GM19397 (cell line): ENCODE measurements around the gene TASP1.
"Not testable (repeated sequence)": the region's sequence is repeated elsewhere in the genome, so short reads cannot be mapped to it uniquely, and the experiment has no call there.

Experiments used
- ATAC-seq: cut with Tn5 transposase; IDR thresholded peaks from one replicate; pipeline ENCODE4 v1.9.1; 2021; ENCODE audit warnings: mild to moderate bottlenecking, moderate library complexity; ENCODE audit not compliant: unreplicated experiment

Gene TASP1, protein sequence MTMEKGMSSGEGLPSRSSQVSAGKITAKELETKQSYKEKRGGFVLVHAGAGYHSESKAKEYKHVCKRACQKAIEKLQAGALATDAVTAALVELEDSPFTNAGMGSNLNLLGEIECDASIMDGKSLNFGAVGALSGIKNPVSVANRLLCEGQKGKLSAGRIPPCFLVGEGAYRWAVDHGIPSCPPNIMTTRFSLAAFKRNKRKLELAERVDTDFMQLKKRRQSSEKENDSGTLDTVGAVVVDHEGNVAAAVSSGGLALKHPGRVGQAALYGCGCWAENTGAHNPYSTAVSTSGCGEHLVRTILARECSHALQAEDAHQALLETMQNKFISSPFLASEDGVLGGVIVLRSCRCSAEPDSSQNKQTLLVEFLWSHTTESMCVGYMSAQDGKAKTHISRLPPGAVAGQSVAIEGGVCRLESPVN

DNA sequence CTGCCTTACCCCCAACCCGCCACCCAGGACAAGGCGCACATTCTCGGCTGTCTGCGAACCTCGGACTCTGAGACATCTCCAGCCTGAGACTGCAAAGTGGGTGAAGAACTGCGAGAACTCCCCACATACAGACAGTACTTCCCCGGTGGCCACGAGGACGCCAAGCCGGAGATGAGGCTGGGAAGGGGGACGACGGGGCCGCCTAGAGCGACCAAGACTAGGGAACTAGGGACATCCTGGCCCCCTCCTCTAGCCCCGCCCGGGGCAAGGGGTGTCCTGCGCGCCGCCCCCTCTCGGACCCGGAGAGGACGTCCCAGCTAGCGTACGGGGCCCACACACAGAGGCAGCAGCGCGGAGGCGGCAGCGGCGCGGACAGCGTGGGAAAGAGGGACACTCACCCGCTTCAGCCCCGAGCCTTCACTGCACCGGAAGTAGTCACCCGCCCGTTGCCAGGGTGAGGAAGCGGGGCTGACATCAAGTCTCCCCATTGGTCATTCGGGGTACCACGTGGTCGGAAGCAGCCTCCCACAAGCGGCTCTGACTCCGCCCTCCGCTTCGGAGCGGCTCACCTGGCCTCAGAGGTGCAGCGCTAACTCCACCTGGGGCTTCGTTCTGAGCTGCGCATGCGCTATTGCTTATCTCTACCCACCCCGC, at the start of gene TASP1:
Gene TASP1 (minus strand): TSS at position 437 of the 654 bp plus-strand sequence. CDS start 8,854 bp downstream, outside the sequence.
- peak; percentile 100 for ATAC-seq

DNA sequence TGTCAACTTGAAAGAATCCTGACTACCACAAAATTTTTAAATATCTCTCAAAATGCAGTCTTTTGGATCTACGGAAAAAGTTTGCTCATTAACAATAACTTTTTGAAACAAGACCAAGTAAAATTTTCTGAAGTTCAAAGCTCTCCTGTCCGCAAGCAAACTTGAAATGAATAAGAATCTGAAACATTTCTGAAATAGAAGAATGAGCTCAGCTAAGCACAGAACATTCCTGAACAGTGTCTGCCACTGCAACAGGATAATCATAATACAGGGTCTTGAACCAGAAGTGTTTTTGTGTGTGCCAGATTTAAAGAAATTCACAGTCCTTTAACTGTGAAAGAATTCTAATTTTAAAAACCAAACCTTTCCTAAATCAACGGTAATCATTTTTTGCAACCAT, 49.1 kb upstream of the TASP1 start:
- no peak for ATAC-seq

DNA sequence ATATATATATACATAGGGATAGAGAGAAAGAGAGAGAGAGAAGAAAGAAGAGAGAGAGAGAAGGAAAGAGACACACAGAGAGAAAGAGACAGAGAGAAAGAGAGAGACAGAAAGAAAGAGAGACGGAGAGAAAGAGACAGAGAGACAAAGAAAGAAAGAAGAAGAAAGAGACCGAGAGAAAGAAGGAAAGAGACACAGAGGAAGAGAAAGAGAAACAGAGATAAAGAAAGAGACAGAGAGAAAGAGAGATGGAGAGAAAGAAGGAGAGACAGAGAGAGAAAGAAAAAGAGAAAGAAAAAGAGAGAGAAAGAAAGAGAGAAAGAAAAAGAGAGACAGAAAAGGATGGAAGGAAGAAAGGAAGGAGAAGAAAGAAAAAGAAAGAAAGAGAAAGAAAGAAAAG, 46.9 kb upstream of the TASP1 start:
- no peak for ATAC-seq

DNA sequence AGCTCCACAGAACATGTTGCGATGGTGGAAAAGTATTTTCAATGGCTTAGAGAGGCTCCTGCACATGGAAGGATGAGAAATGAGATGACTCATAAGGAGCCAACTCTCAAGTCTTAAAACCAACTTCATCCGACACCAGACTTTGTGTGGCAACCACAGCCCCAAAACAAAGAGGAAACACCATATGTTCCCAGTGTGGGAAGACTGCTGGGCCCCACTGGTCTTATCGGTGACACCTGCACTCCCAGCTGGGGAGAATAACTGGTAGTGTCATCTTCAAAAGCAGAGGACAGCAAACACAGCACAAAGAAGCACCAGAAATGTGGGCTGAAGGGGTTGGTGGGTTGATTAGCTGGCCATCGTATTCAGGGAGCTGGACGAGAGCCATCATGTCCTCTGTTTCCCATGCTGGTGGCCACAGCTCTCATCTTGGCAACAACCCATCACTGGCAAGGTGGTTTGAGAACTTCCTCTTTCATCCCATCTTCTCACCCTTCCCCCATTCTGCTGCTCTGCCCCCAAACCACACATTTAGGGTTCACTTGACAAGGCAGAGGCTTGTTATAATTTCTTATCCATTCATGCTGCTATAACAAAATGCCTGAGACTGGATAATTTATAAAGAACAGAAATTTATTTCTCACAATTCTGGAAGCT, 46.0 kb upstream of the TASP1 start:
- ATAC-seq, result peak; percentile 62

DNA sequence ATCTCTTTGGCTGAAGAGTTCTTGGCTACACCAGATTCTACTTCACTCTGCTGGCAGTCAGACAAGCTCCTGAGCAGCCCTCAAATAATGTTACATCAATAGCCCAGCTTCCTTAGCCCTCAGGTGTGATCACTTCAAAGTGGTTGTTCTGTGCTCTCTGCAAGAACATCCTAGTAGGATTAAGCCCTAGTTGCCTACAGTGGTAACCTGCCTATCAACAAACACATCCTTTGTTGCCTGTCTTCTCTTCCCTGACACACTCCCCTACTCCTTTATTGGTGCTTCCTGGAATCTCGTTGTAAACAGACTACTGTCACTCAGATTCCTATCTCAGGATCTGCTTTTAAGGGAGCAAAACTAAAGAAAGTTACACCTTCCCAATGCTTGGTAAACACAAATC, 45.1 kb upstream of the TASP1 start:
- ATAC-seq, result no peak

DNA sequence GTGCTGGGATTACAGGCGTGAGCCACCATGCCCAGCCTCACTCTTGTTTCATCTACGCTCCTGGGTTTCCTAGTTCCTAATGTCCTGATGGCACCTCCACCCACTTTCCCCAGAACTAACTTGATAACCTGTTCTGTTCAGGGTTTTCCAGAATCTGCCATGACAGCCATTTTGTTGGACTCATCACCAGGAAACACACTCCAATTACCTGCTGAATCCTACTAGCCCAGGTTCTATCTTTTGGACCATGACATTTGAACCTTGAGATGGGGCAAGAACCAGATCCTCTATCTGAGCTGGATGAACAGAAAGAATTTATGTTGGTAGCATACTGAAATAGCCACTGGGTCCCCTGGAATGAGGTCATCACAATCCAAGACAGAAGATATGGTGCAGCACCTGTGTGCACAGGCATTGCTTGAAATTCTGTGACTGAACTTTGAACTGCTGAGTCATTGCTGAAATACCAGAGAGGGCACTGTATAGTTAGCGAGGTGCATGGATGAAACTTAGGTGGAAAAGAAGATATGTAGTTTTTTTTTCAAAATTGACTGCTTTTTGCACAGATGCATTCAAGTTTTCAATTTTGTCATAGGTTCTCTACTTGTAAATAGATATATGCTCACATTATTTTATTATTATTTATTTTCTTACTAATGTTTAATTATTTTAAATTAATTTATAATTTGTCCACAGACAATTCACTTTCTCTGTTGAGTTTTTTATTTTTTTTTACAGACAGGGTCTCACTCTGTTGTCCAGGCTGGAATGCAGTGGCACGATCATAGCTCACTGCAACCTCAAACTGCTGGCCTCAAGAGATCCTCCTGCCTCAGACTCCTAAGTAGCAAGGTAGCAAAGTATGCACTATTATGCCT, 42.8 kb upstream of the TASP1 start:
- peak; percentile 67 for ATAC-seq

DNA sequence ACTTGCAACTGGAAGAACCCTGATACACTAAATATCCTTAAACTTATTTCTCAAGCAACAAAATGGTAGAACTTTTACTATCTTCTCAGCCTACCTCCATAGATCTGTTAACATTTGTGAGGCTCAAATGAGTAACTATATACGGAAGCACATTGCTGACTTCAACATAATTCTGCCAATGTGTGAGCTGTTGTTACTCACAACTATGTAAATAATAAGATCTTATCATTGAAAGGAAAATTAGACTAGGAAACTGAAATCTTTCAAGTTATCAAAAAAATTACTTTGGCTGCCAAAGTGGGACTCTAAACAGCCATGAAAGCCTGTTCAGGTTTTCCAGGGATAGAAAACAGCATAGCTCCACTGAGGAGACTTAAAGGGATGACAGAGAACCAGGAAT, 40.2 kb upstream of the TASP1 start:
- no peak for ATAC-seq

DNA sequence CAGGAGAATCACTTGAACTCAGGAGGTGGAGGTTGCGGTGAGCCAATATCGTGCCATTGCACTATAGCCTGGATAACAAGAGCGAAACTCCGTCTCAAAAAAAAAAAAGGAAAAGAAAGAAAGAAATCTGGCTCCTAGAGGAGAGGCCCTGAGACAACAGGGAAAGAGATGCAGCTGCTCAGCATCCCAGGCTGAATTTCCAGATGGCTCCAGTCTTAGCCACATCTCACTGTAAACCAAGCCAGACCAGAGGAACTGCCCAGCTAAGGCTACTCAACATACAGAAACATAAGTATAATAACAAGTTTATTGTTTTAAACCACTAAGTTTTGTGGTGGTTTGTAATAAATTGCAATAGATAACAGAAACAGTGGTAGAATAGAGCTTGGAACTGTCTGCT, 38.5 kb upstream of the TASP1 start:
- no peak for ATAC-seq

DNA sequence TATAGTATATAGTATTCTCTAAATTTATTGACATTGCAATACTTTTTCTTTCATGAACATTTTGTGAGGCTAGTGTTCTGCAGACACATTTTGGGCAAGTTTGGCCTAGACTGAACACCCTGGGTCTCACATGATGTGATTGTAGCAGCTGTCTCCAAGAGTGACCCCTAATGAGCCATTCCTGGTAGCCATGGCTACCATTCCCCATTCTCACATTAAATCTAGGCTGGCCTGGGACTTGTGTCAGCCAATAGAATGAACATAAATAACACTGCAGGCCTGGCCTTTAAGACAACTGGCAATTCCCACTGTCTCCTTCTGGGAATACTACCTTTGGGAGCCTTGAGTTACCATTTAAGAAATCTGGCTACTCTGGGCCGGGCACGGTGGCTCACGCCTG, 38.0 kb upstream of the TASP1 start:
- no peak for ATAC-seq

DNA sequence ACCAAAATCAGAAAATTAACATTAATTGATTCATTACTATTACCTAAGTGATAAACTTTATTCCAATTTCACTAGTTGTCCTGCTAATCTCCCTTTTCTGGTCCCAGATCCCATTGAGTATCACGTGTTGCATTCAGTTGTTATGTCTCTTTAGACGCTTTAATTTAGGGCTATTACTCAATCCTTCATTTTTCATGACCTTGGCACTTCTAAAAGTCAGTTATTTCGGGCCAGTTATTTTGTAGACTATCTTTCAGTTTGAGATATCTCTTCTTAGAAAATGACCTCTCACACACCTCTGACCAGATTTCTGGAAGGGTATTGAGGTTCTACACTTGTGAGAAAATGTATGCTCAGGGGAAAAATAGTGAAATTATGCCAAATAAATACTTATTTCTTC, 34.0 kb upstream of the TASP1 start:
- no peak for ATAC-seq

DNA sequence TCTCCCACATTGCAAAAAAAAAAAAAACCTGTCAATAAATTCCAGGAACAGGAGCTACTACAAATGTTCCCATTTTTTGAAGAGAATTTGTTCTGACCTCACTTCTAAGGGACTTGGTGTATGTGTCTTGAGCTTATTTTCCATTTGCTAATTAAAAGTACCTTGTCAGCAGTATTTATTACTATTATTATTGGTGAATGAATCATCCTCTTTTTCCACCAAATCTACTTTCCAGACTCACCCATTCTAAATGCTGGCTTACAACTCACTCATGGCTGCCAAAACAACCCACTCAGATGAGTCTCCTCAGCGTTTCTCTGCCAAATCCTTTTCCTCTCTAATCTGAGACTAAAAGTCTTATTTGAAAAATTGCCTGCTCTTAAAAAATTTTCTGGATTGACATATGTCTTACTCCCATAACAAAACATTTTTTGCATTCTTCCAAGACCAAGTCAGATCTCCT, 33.2 kb upstream of the TASP1 start:
- no peak for ATAC-seq

DNA sequence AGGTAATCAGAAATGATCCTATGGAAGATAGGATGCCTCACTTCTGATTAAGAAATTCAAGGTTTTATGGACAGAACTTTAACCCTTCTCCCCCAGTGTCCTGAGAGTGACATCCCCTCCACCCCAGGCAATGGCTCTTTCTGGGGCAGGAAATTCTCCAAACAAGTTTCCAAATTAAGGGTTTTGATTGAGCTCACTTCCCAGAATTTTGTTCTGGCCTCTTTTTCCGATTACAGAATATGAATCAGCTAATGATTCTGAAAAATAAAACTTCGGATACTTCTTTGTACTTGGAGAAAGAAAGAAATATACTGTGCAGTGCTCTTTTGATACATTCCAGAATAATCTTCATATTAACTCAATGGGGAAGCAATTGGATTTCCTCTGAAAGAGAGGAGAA, 32.8 kb upstream of the TASP1 start:
- ATAC-seq, result no peak

DNA sequence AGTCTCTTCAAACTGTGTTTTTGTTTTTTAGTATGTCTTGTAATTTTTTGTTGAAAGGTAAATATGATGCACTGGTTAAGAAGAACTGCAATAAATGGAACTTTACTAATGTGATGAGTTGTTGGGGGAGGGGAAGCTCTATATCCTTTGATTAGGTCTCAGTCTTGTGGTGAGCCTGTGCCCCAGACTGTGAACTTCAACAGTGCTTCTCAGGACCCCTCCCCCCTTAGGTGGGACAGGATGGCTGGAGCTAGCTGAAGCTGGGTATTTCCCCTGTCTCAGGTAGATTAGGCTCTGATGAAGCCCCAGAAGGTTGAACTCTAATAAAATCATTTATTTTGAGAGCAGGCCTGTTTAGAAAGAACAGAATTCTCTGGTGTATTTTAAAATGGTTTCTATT, 31.4 kb upstream of the TASP1 start:
- no peak for ATAC-seq

DNA sequence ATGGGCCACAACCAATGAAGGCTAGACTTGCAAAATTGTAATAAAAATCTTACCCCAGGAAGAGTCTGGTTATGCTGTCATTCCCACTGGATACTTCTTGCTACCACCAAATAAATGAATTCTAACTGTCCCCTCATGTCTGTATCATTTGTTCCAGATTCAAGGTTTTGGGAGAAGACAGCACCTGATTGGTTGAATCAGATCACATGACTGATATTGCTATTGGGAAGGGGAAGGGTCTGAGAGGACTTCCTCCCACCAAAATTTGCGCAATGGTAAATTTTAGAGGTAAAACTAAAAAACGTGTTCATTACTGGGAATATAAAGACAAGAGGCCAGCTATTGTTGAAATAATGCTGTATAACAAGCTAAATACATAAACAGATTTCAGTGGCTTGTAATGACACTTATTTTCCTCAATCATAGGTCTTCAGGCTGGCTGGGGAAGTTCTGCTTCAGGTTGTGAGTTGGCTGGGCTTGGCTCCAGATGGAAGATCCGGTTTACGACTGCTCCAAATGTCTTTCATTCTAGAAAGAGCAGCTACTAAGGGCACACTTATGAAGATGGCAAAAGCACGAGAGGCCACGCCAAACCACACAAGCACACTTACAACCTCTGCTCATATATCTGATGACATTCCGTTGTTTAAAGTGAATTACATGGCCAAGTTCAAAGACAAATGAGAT, 27.1 kb upstream of the TASP1 start:
- ATAC-seq, result no peak

DNA sequence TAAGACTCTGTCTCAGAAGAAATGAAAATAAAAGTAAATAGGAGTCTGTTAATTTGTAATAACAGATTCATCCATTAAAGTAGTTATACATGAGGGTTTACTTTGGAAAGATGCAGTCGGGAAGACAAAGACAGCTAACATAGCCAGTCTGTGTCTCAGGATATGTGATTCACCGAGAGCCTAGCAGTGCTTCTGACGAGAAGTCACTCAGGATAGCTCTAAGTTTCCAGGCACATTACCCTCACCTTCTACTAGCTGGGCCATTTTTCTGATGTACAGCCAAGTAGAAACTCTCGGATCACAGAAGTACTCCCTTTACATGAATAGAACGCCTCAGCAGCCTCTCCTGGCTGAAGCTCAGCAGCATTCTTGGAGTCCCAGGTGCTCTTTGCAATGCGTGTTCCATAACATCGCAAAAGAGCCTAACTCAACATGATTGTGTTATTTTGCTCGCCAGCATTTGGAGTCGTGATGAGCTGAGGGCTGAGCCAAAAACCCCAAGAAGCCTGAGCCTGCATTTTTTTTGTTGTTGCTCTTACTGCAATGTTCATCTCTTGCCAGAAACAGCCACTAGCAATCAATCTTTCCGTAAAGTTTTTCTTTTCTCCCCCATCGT, 22.4 kb upstream of the TASP1 start:
- no peak for ATAC-seq

DNA sequence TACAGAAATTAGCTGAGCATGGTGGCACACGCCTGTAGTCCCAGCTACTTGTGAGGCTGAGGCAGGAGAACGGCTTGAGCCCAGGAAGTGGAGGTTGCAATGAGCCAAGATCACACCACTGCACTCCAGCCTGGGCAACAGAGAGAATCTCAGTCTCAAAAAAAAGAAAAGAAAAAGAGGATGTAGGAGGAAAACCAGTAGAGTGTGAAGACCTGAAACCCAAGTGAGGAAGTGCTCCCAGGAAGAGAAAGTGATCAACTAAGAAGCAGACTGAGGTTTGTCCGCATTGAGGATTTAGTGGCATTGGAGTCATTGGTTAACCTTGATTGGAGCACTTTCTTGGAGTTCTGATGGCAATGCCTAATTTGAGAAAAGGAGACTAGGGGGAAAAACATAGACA, 20.6 kb upstream of the TASP1 start:
- ATAC-seq, result peak; percentile 84

DNA sequence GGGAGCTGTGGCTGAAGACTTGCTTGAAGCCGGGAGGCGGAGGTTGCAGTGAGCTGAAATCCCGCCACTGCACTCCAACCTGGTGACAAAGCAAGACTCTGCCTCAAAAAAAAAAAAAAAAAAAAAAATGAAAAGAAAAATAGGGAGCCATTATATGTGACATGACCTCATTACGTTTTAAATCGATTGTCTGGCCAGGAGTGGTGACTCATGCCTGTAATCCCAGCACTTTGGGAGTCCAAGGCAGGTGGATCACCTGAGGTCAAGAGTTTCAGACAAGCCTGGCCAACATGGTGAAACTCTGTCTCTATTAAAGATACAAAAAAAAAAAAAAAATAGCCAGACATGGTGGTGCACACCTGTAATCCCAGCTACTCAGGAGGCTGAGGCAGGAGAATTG, 19.3 kb upstream of the TASP1 start:
- not testable (repeated sequence) for ATAC-seq

DNA sequence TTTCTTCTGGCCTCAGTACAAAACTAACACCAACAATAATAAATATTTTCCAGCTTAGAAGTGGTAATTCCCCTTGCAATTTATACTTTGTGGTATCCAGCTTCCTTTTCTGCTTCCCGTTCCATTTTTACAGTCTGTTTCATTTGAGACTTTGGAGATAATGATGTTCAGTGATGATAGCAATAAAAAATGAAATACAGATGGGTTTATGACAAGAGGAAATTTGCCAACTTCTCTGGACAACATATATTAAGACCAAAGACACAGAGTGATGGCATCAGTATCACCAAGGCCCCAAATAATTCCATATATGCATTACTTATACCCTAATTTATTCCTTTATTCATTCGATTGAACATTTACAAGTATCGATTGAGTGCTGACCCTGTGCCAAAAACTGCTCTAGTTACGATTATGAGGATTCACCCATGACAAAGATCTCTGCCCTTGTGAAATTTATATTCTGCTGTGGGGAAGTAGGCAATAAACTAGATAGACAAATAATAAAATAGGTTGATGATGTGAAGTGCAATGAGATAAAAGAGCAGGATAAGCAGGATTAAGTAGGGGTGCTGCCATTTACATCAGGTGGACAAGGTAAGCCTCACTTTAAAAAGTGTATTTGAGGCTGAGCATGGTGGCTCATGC, 18.1 kb upstream of the TASP1 start:
- ATAC-seq, result no peak

DNA sequence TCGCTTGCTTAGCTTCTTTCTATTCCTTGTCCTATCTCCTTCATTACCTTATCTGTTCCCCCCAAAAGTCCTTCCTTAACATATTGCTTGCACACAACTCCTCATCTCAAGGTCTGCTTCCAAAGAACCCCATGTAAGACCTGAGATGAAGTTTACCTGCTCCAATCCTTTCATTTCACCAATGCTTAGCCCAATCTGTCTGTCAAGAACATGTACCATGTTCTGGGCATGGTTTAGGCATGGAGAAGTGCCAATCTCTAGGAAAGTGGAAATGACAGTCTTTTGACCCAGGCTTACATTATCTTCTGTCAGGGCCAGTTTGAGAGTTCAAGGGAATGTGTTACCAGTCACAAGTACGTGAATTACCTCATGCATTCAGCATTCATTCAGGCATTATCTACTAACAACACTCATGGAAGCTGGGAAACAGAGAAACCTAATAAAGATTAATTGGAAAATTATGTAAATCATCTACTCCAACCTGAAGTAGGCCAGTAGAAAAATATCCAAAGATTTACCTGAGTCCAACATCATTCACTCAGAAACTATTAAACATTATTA, 15.8 kb upstream of the TASP1 start:
- ATAC-seq, result no peak
